HG02981 (cell line): ENCODE results near the gene FOXD4L1.
"Not testable (repeated sequence)": the region's sequence is repeated elsewhere in the genome, so short reads cannot be mapped to it uniquely, and the experiment has no call there.

Experiments used
- ATAC-seq: cut with Tn5 transposase; IDR thresholded peaks from one replicate; pipeline ENCODE4 v1.9.1; 2021; ENCODE audit warnings: mild to moderate bottlenecking, moderate library complexity; ENCODE audit not compliant: unreplicated experiment

Gene FOXD4L1

GRCh38 chr2:113521492-113521891, 23.0 kb downstream of the FOXD4L1 start:
- ATAC-seq, result not testable (repeated sequence)

DNA sequence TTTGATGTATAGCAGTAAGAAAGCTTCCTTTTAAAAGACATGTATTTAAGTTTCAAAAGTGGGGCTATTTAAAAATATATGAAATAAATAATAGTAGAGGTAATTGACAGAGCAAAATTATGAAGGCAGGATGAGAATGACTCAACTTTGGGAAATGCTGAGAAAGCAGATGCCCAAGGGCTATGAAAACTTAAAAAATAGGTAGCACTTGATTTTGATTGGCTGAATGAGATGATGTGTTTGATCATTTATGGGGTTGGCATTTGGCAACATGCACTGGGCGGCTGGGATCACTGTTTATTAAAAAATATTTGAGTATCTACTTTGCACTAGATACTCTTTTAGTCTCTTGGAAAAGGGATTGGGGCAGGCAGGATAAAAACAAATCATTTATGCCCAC, 26.5 kb downstream of the FOXD4L1 start:
- ATAC-seq, result not testable (repeated sequence)

- ATAC-seq, result not testable (repeated sequence)
These were observed 29.0 kb downstream of the FOXD4L1 start for GRCh38 chr2:113527350-113528045.

GRCh38 chr2:113528126-113528525, 29.7 kb downstream of the FOXD4L1 start:
- not testable (repeated sequence) for ATAC-seq

DNA sequence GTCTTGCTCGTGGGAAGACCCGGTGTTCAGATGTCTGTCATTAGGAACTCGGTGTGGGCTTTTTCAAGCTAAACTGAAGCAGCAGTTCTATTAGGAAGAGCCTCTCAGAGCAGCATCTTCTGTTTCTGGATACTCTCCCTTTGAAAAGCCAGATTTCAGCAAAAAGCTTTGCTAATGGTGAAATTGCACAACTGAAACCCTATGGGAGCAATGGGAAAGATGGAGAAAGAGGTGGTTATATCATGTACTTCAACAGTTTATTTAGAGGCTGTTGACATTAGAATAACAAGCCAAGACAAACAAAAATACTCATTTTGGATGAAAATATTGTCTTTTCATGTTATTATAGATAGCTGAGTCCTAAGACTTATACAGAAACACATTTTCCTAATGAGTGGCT, 30.4 kb downstream of the FOXD4L1 start:
- ATAC-seq, result not testable (repeated sequence)

GRCh38 chr2:113532991-113533390, 34.5 kb downstream of the FOXD4L1 start:
- ATAC-seq, result not testable (repeated sequence)

DNA sequence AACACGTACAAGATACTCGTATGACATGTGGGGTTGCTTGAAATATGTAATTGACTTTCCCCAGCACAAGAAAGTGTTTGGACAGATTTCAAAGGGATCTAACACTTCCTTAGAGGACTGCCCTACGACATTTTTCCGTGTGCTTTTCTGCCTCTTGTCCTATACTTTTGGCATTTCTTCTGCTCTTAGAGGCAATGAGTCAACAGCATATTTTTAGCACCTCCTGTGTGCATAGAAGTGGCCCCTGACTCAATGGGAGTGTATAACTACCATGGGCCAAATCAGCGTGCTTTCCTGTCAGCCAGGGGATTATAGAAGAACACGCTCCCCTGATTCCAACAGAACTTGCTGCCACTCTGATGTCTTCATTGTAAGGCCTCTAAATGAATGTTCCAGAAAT, 38.1 kb downstream of the FOXD4L1 start:
- ATAC-seq, result not testable (repeated sequence)

- not testable (repeated sequence) for ATAC-seq
These were observed 42.4 kb downstream of the FOXD4L1 start for GRCh38 chr2:113540834-113541203.

GRCh38 chr2:113541204-113541975, 42.9 kb downstream of the FOXD4L1 start:
- not testable (repeated sequence) for ATAC-seq

DNA sequence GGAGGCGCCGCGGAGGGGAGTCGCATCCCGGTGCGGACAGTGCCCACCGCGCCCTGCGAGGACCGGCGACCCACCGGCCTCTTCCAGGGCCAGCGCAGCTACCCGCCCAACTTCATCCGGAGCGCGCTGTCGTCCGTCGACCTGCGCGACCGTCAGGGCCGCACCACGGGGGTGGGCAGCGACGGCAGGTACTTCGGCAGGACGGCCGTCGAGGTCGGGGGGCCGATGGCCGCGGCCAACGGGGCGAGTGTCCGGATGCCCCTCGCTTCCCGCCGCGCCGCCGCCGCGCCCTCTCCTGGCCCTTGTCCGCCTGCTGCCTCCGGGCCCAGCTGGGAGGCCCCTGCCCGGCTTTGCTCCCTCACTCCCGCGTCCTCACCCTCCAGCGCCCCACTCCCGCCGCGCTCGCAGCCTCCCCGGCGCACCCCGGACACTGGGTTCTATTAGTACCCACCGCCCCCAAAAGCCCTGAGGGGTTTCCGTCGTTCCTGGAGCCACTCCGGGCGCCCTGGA, 43.6 kb downstream of the FOXD4L1 start:
- ATAC-seq, result not testable (repeated sequence)

GRCh38 chr2:113542529-113542928, 44.1 kb downstream of the FOXD4L1 start:
- ATAC-seq, result not testable (repeated sequence)
